HCT116 (cell line): ENCODE results near the gene FARP1. TPM values are rescaled to one million over a fixed set of nuclear protein-coding genes. Genes with fewer than 3 reads are reported as not detected.

Source experiments
- ATAC-seq: fragments of 200-7000 bp; cut with Tn5 transposase; 2 replicates; pipeline ENCODE4 v1.9.1; 2020; ENCODE audit warnings: mild to moderate bottlenecking, moderate library complexity
- BruUV-seq: library from RNA; stranded (reverse); fragments of 400-500 nt; replicated peaks from 2 replicates; lab custom pipeline; 2021; lab: Mats Ljungman, UMichigan
- CTCF ChIA-PET: fragments of 300-600 bp; sonication (Branson Sonifier 250); formaldehyde crosslinking; loops from one replicate; lab custom pipeline; 2021; ENCODE audit warnings: antibody characterized with exemption; lab: Charles Lee
- POLR2A ChIA-PET: fragments of 300-600, 350-600 bp; sonication (Branson Sonifier 250); formaldehyde crosslinking; loops from one replicate; lab custom pipeline; 2021; ENCODE audit warnings: antibody characterized with exemption; lab: Charles Lee
- RAD21 ChIA-PET, 2 experiments: fragments of 300-600 bp; sonication (Branson Sonifier 250); formaldehyde crosslinking; loops; one replicate each; lab custom pipeline; 2023; ENCODE audit warnings: low total read pairs in 2 of 2; ENCODE audit not compliant: uncharacterized antibody in 2 of 2, unreplicated experiment in 2 of 2, low non-redundant PET in 1 of 2; lab: Charles Lee
- DNase-seq: peaks from one replicate; pipeline ENCODE4 v3.0.0-alpha.2; 2010; ENCODE audit warnings: low read depth, low spot score
- H2AFZ ChIP-seq: fragments of 200-600 bp; shearing (Covaris generic), sonication (generic); 2 replicates; pipeline ENCODE4 v1.6.1; 2017; ENCODE audit warnings: low read depth, mixed run types, mixed read lengths, antibody characterized with exemption, low read length; ENCODE audit not compliant: poor library complexity, severe bottlenecking
- H3K27ac ChIP-seq: 2 replicates; pipeline ENCODE4 v1.5.1; 2012; ENCODE audit warnings: low read depth, low read length
- H3K27me3 ChIP-seq: fragments of 200-600 bp; sonication (generic); 2 replicates; pipeline ENCODE4 v1.6.1; 2016; ENCODE audit warnings: mixed run types, low read length, mixed read lengths; ENCODE audit not compliant: insufficient read depth
- H3K36me3 ChIP-seq, 2 experiments: fragments of 200-500 bp in 1 of 2; fragments of 200-600 bp in 1 of 2; sonication (Bioruptor generic) in 1 of 2; sonication (generic) in 1 of 2; 2 replicates each; pipeline versions ENCODE4 v1.5.1 to v1.6.1; 2014 to 2016; ENCODE audit warnings: low read length in 2 of 2, inconsistent platforms in 1 of 2, mixed read lengths in 1 of 2, mixed run types in 1 of 2; ENCODE audit not compliant: insufficient read depth in 2 of 2, control insufficient read depth in 1 of 2
- H3K4me1 ChIP-seq, 2 experiments: fragments of 200-600 bp in 1 of 2; sonication (generic) in 1 of 2; 2 replicates each; pipeline versions ENCODE4 v1.5.1 to v1.6.1; 2012 to 2017; ENCODE audit warnings: low read length in 2 of 2, inconsistent platforms in 1 of 2, mild to moderate bottlenecking in 1 of 2, mixed read lengths in 1 of 2, mixed run types in 1 of 2, moderate library complexity in 1 of 2; ENCODE audit not compliant: insufficient read depth in 2 of 2, control insufficient read depth in 1 of 2
- H3K4me2 ChIP-seq: fragments of 200-600 bp; sonication (generic); 2 replicates; pipeline ENCODE4 v1.6.1; 2017; ENCODE audit warnings: mixed run types, low read length, mixed read lengths
- H3K4me3 ChIP-seq, 2 experiments: fragments of 200-600 bp in 1 of 2; sonication (generic) in 1 of 2; replicated peaks in 1 of 2; 2 replicates each; pipeline ENCODE4 v1.5.1; 2011 to 2016; ENCODE audit warnings: low read length in 2 of 2, control low read depth in 1 of 2, low read depth in 1 of 2, mild to moderate bottlenecking in 1 of 2, mixed read lengths in 1 of 2, mixed run types in 1 of 2
- H3K79me2 ChIP-seq: fragments of 200-600 bp; sonication (generic); 2 replicates; pipeline ENCODE4 v1.6.1; 2017; ENCODE audit warnings: mild to moderate bottlenecking, mixed run types, low read length, moderate library complexity, mixed read lengths; ENCODE audit not compliant: insufficient read depth
- H3K9ac ChIP-seq: fragments of 200-600 bp; sonication (generic); 2 replicates; pipeline ENCODE4 v1.6.1; 2016; ENCODE audit warnings: low read length, mixed read lengths
- H3K9me2 ChIP-seq: fragments of 200-600 bp; sonication (generic), shearing (Covaris generic); 2 replicates; pipeline ENCODE4 v1.6.1; 2017; ENCODE audit warnings: mixed run types, mild to moderate bottlenecking, moderate library complexity; ENCODE audit not compliant: insufficient read depth
- H3K9me3 ChIP-seq, 2 experiments: fragments of 200-500 bp in 1 of 2; fragments of 200-600 bp in 1 of 2; sonication (Bioruptor generic) in 1 of 2; sonication (generic) in 1 of 2; 2 replicates each; pipeline ENCODE4 v1.6.1; 2014 to 2017; ENCODE audit warnings: low read length in 2 of 2, mixed read lengths in 2 of 2, inconsistent platforms in 1 of 2, low read depth in 1 of 2, mild to moderate bottlenecking in 1 of 2, mixed run types in 1 of 2, moderate library complexity in 1 of 2; ENCODE audit not compliant: control insufficient read depth in 1 of 2, insufficient read depth in 1 of 2
- H4K20me1 ChIP-seq: fragments of 200-600 bp; sonication (generic), shearing (Covaris generic); 2 replicates; pipeline ENCODE4 v1.6.1; 2017; ENCODE audit warnings: mixed run types, mild to moderate bottlenecking, moderate library complexity; ENCODE audit not compliant: insufficient read depth
- CBX3 ChIP-seq: IDR thresholded peaks from 2 replicates; pipeline ENCODE4 v1.6.1; 2012; ENCODE audit warnings: low read depth
- CTCF ChIP-seq, 3 experiments: fragments of 200-600 bp in 1 of 3; sonication (generic) in 1 of 3; IDR thresholded peaks in 2 of 3; conservative IDR thresholded peaks in 1 of 3; 2 replicates each; pipeline ENCODE4 v1.5.1; 2012 to 2017; ENCODE audit warnings: low read depth in 2 of 3, low read length in 2 of 3, antibody characterized with exemption in 1 of 3, borderline replicate concordance in 1 of 3, control low read depth in 1 of 3, mild to moderate bottlenecking in 1 of 3, mixed read lengths in 1 of 3, mixed run types in 1 of 3, moderate library complexity in 1 of 3; ENCODE audit not compliant: insufficient read depth in 1 of 3
- EGR1 ChIP-seq: IDR thresholded peaks from 2 replicates; pipeline ENCODE4 v1.6.1; 2012; ENCODE audit warnings: low read depth
- EZH2 ChIP-seq: fragments of 200-600 bp; sonication (generic); IDR thresholded peaks from 2 replicates; pipeline ENCODE4 v1.6.1; 2017; ENCODE audit warnings: antibody characterized with exemption, mixed run types
- EZH2phosphoT487 ChIP-seq: fragments of 200-600 bp; IDR thresholded peaks from 2 replicates; pipeline ENCODE4 v1.6.1; 2018; ENCODE audit warnings: antibody characterized with exemption, borderline replicate concordance
- RAD21 ChIP-seq: IDR thresholded peaks from 2 replicates; pipeline ENCODE4 v1.6.1; 2012; ENCODE audit warnings: low read depth, mild to moderate bottlenecking
- REST ChIP-seq: IDR thresholded peaks from 2 replicates; pipeline ENCODE4 v1.6.1; 2012; ENCODE audit warnings: low read depth
- SP1 ChIP-seq: IDR thresholded peaks from 2 replicates; pipeline ENCODE4 v1.6.1; 2012; ENCODE audit warnings: low read depth
- SRF ChIP-seq: IDR thresholded peaks from 2 replicates; pipeline ENCODE4 v1.6.1; 2012; ENCODE audit warnings: low read depth
- ZNF274 ChIP-seq: fragments of 200-500 bp; sonication (Bioruptor generic); IDR thresholded peaks from 2 replicates; pipeline ENCODE4 v1.6.1; 2014; ENCODE audit warnings: mild to moderate bottlenecking, low read depth, low read length, inconsistent platforms
- intact Hi-C: fragments of 100-400 bp; cut with micrococcal nuclease; formaldehyde crosslinking; loops from 2 replicates; pipeline ENCODE4 v1.10.0; 2022
- total RNA-seq: library from RNA; stranded (reverse); gene quantifications from one replicate; pipeline ENCODE4 v1.2.1, GENCODE V29; 2021; ENCODE audit not compliant: unreplicated experiment

The FARP1 gene
- total RNA-seq, 1 experiment from 2014 or later: 30.5 TPM

- H3K9me3 ChIP-seq: no peaks in the 10 kb centered on the region
- no peak overlapping the region for H3K4me2 ChIP-seq
- no peak for TF ChIP-seq CTCF (IDR thresholded peaks at IDR 0.05 in 2 of 3, conservative IDR thresholded peaks at IDR 0.05 in 1 of 3; ENCODE audit: borderline replicate concordance in 1 of 3, insufficient read depth in 1 of 3, low read depth in 2 of 3, low read length in 2 of 3)
- 0 out of 2 replicates have a peak, but pooled peaks have one; percentile 4 for TF ChIP-seq RAD21
- no peaks in the 10 kb centered on the region for H3K36me3 ChIP-seq
- no peak for ATAC-seq
- H3K9ac ChIP-seq: no peak overlapping the region
- CTCF ChIA-PET: no interaction called here
- H3K4me3 ChIP-seq: no peak overlapping the region
- BruUV-seq: no TSS peak
- no peaks in the 10 kb centered on the region for H4K20me1 ChIP-seq
- H3K79me2 ChIP-seq: no peaks in the 10 kb centered on the region
- no peak overlapping the region for H2AFZ ChIP-seq
- POLR2A ChIA-PET: no interaction called here
- no peaks in the 10 kb centered on the region for H3K9me2 ChIP-seq
- no peaks in the 10 kb centered on the region for H3K27me3 ChIP-seq
- no peak for DNase-seq
- RAD21 ChIA-PET: no interaction called here
- no peak overlapping the region for H3K27ac ChIP-seq
- intact Hi-C loops: no loop called here
- H3K4me1 ChIP-seq: no peaks in the 10 kb centered on the region
These were observed 158.2 kb downstream of the FARP1 start for GRCh38 chr13:98300956-98301641.

- Histone ChIP-seq H3K79me2 (no peaks in the 10 kb centered on the region), H3K4me3 (no peak overlapping the region), H3K9ac (no peak overlapping the region), H3K27me3 (no peaks in the 10 kb centered on the region), H4K20me1 (no peaks in the 10 kb centered on the region), H3K9me3 (no peaks in the 10 kb centered on the region), H3K9me2 (no peaks in the 10 kb centered on the region), H3K4me1 (no peaks in the 10 kb centered on the region), H3K4me2 (no peak overlapping the region), H2AFZ (no peak overlapping the region), H3K27ac (no peak overlapping the region), H3K36me3 (no peaks in the 10 kb centered on the region)
- intact Hi-C loops: no loop called here
- no peak for DNase-seq
- BruUV-seq: no TSS peak
- CTCF ChIA-PET: no interaction called here
- no peak for ATAC-seq
- TF ChIP-seq ZNF274: no peak
- TF ChIP-seq EGR1: no peak
- no peak for TF ChIP-seq CTCF (IDR thresholded peaks at IDR 0.05 in 2 of 3, conservative IDR thresholded peaks at IDR 0.05 in 1 of 3; ENCODE audit: borderline replicate concordance in 1 of 3, insufficient read depth in 1 of 3, low read depth in 2 of 3, low read length in 2 of 3)
- TF ChIP-seq SP1: no peak
- no peak for TF ChIP-seq CBX3
- TF ChIP-seq SRF: no peak
- TF ChIP-seq EZH2phosphoT487: no peak
- no peak for TF ChIP-seq EZH2
- TF ChIP-seq RAD21: no peak
- TF ChIP-seq REST: no peak
- RAD21 ChIA-PET: no interaction called here
- POLR2A ChIA-PET: no interaction called here
These were observed 158.8 kb downstream of the FARP1 start for GRCh38 chr13:98301721-98302120.
